ENCODE data around the gene PSD.

Gene PSD

GRCh38 chr10:102438374-102438773 is 19.8 kb upstream of the PSD start:
- DNase-seq = no peak

- no peak for DNase-seq
Observed at GRCh38 chr10:102437515-102437914, 18.9 kb upstream of the PSD start.

GRCh38 chr10:102436312-102436711 is 17.7 kb upstream of the PSD start:
- DNase-seq = no peak

GRCh38 chr10:102435529-102436233 is 17.1 kb upstream of the PSD start:
- DNase-seq = no peak

- DNase-seq = no peak
Observed at GRCh38 chr10:102435133-102435497, 16.5 kb upstream of the PSD start.

- DNase-seq = no peak
Observed at GRCh38 chr10:102434394-102435132, 16.0 kb upstream of the PSD start.

- DNase-seq = no peak
Observed at GRCh38 chr10:102433619-102434046, 15.0 kb upstream of the PSD start.

GRCh38 chr10:102432162-102432950 is 13.8 kb upstream of the PSD start, which contains the start of gene CUEDC2:
TSS of gene CUEDC2 (minus strand) at chr10:102432574. CDS start at chr10:102425188, 7,386 bp downstream.
- DNase-seq = peak; percentile 95

GRCh38 chr10:102431452-102432124 is 13.0 kb upstream of the PSD start:
- DNase-seq = no peak

GRCh38 chr10:102429468-102429867 is 10.9 kb upstream of the PSD start:
- DNase-seq = no peak

GRCh38 chr10:102426803-102427287 is 8.3 kb upstream of the PSD start:
- no peak for DNase-seq

GRCh38 chr10:102425444-102425843 is 6.9 kb upstream of the PSD start:
- no peak for DNase-seq

- DNase-seq = no peak
Observed at GRCh38 chr10:102424916-102425315, 6.3 kb upstream of the PSD start.

GRCh38 chr10:102424145-102424544 is 5.6 kb upstream of the PSD start:
- DNase-seq = no peak

GRCh38 chr10:102423372-102423968 is 4.9 kb upstream of the PSD start:
- DNase-seq = no peak

- DNase-seq = no peak
Observed at GRCh38 chr10:102422545-102423129, 4.1 kb upstream of the PSD start.

GRCh38 chr10:102421757-102422512 is 3.4 kb upstream of the PSD start:
- no peak for DNase-seq

GRCh38 chr10:102421507-102421756 is 2.8 kb upstream of the PSD start:
- no peak for DNase-seq

- DNase-seq = peak; percentile 91
Observed at GRCh38 chr10:102420714-102421506, 2.3 kb upstream of the PSD start, which contains the start of gene FBXL15. TSS of gene FBXL15 (plus strand) at chr10:102420836. CDS start at chr10:102421130, 294 bp downstream.

GRCh38 chr10:102420181-102420713 is 1.7 kb upstream of the PSD start:
- no peak for DNase-seq
